CD4-positive, alpha-beta T cell treated with Interferon alpha-2 for 1 hour (primary cell): ENCODE measurements around the gene STARD7.
"Not testable (repeated sequence)": the region's sequence is repeated elsewhere in the genome, so short reads cannot be mapped to it uniquely, and the experiment has no call there.

Source experiments
- DNase-seq, 2 donors: peaks; one replicate each; pipeline ENCODE4 v3.0.0-alpha.2; 2020 to 2022

Gene STARD7, protein sequence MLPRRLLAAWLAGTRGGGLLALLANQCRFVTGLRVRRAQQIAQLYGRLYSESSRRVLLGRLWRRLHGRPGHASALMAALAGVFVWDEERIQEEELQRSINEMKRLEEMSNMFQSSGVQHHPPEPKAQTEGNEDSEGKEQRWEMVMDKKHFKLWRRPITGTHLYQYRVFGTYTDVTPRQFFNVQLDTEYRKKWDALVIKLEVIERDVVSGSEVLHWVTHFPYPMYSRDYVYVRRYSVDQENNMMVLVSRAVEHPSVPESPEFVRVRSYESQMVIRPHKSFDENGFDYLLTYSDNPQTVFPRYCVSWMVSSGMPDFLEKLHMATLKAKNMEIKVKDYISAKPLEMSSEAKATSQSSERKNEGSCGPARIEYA

DNA sequence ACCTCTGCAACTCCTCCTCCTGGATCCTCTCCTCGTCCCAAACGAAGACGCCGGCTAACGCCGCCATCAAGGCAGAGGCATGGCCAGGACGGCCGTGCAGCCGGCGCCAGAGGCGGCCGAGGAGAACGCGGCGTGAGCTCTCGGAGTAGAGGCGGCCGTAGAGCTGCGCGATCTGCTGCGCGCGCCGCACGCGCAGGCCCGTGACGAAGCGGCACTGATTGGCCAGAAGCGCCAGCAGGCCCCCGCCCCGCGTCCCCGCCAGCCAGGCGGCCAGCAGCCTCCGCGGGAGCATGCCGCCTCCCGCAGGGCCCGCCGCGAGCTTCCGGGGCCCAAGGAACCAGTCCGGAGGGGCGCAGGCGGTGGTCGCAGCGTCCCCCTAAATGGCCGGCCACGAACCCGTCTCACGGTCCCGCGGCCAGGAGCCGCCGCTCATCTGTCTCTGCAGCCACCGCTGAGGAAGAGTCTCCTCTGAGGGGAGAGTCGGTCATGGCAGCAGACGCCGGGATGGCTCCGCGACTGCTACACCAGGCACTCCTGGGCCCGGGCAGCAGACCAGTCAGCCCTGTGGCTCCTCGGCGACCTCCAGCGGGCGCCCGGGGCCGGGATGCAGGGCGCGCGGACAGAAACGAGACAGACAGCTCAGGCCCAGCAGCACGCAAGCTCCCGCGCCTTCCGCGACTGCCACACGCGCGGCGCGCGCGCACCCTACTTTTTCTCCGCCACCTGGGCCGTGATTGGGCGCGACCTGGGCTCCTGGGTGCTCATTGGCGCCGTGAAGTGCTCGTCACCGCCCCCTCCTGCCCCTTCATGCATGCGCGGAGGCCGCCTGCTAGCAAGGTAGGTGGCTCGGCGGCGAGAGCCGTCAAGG lies at the start of gene STARD7:
STARD7 (minus strand) TSS at position 685 of the 868 bp plus-strand sequence; CDS start at position 292, 393 bp downstream.
- peak; percentile 94 to 96 for DNase-seq

DNA sequence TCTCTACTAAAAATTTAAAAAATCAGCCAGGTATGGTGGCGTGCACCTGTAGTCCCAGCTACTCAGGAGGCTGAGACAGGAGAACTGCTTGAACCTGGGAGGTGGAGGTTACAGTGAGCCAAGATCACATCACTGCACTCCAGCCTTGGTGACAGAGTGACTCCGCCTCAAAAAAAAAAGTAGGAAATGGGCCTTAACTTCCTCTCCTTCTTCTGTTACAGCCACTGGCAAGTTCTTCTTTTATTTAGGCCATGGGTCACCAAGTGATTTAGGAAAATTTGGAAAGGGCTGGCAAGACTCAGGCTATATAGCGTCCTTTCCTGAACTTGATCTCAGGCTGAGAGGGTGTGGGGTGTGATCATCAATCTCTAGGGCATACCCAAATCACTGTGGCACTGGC lies 49.1 kb upstream of the STARD7 start:
- not testable (repeated sequence) for DNase-seq

DNA sequence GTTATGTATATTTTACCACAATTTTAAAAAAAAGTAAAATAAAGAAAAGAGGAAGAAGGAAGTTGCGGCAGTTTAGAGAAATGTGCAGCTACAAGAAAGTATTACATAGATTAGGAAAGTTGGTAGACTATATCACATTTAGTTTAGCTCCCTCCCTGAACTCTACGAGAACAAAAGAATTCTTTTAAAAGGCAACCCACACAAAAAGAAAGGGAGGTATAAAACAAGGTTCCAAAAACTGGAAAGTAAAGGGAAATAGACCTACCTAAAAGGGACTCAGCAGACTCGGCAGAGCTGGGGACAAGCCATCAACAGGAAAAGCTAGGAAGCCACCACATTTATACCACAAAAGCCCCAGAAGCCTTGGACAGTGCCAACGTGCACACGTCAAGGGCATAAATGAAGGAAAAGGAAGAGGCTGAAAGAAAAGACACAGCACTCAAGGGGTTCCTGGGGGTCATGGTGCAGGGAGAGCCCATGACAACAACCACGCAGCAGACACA lies 48.0 kb upstream of the STARD7 start:
- DNase-seq = no peak

DNA sequence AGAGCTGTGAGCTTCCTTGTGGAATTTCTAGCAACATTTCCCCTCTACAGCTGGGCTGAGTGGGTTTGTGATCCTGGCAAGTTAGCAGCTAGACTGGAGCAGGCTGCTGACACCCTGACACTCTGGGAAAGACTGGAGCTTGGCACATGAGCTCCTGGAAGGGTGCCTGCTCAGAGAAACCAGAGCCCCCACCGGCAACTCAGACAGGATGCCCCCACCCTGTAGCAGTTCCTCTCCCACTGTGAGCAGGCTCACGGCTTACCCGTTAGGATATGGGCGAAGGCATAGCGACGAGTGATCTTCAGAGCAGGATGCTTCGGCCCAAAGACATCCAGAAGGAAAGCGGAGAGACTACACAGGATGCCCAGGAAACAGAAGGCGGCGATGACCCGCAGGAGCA lies 45.9 kb upstream of the STARD7 start:
- DNase-seq = no peak

DNA sequence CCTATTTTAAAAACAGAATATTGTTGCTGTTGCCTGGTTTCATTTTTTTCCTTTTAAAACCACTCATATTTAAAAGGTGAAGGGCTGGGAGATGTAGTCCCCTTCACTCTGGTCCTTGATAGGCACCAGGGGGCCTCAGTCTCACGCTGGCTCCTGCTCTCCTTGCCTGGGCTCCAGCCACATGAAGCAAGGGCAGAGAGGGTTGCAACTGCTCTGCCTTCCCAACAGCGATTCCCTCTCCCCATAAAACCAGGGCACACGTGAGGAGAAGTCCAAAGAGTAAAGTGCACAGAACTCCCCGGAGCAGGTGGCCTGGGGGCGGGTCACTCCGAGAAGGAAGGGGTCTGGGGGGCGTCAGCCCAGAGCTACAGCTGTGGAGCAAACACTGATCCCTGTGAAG lies 44.4 kb upstream of the STARD7 start:
- no peak for DNase-seq

DNA sequence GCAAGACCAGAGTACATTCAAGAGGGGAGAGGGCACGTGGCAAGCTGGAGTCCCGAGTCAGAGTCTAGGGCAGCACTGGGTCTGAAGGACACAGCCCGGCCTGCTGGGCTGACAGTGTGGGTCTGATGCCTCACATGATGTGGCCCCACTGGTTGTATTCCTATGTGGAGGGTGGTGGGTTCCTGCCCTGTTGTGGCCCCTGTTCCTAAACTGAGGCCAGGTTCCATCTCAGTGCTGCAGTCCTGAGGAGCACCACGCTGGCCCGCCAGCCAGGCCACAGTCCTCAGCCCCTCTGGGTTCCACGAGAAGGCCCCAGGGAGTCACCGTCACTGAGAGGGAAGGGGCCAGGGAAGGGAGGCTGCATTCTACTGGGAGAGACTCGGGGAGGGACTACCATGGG lies 43.9 kb upstream of the STARD7 start:
- no peak for DNase-seq

DNA sequence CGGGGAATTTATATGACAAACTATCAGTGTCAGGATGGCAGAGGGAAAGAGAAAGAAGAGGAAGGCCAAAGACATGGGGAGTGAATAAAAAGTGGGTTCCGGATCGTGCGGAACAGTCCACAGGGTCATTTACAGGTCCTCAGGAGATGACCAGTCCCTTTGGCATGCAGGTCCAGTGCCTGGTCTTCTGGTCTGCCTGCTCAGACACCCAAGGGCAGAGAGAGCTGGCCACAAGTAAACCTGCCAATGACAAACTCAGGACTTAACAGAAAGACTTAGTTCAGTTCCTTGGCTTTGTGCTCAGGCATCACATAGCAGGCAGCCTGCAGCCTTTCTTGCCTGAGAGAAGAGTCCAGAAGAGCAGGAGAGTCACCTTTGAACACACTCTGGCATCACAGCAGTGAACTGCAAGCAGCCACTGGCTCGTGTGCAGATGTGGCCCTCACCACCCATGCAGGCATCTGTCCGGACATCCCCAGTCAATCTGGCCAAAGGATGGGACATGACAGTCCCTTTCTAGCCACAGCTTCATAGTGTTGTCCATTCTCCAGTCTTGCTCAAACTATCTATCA lies 43.2 kb upstream of the STARD7 start:
- peak in 1 of 2 donors; percentile 26 for DNase-seq

DNA sequence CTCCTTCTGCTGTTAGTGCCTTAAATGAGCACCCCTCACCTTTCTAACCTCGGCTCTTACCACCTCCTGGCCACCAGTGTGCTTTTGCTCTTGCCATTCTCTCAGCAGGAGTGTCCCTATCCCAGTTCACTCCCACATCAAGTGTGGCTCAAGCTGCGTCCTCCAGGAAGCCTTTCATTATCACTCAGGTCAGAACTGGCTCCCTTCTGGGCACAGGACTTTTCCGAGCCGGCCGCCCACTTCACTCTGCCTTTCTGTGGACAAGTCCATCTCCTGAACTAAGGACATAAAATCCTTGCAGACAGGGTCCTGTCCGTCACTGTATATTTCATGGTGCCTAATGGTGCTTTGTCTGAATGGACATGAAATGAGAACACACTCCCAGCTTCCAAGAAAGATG lies 41.6 kb upstream of the STARD7 start:
- DNase-seq = no peak

DNA sequence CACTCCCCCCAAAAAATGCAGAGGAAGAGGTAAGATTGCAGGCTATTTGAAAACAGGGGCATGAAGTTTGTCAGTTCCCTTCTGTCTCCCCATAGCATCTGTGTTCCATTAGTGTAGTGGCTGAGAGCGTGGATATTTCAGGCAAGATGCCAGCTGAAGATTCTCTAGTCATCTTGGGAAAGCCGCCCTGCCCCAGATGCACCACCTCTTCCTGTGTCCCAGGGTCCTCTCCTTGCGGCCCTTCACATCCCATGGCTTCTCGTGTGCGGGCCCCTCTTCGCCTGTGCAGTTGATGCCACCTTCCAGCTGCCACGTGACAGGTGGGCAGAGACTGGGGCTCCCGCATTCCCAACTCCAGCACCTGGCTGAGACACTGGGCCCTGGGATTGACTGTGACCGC lies 41.0 kb upstream of the STARD7 start:
- DNase-seq = no peak

DNA sequence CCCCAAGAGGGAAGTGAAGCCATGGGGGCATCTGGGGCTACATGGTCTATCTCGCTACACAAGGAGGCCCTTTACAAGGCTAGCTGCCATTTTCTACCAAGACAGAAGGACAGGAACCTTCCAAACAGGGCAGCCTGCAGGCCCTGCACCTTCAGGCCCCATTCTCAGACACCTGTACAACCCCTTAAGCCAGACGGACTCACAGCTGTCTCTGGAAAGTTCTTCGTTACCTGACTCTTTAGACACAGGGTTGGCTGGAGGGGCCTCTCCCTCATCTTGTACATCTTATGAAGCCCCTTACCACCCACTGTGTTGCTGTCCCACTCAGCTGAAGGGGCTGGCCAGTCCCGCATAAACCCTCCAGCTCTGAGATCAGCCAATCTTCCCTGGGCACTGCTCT lies 40.0 kb upstream of the STARD7 start:
- DNase-seq = no peak

DNA sequence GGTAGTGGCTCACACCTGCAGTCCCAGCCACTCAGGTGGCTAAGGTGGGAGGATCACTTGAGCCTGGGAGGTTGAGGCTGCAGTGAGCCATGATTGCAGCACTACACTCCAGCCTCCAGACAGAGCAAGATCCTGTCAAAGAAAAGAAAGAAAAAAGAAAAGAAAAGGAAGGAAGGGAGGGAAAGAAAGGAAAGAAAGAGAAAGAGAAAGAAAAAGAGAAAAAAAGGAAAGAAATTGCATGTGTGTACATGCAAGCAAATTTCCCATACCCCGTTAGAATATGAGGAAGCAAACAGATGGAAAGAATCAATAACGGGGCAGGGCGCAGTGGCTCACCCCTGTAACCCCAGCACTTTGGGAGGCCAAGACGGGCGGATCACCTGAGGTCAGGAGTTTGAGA lies 39.3 kb upstream of the STARD7 start:
- DNase-seq = no peak

DNA sequence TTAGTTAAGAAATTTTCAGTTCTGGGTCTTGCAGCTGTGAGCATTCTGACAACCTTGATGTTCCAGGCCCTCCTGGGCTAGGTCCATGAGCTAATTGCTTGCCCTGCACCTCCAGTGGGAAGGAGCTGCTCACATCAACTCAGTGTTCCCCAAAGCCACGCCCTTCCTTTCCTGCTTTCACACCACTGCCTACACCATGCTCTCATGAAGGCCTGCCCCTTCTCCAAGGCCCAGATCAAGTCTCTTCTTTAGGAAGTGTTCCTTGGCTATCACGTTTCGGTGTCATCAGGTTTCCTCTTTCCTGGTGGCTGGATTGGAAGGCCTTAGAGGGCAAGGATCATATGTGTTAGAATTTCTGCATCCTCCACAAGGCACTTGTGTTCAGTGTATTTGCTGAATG lies 38.4 kb upstream of the STARD7 start:
- DNase-seq = no peak

DNA sequence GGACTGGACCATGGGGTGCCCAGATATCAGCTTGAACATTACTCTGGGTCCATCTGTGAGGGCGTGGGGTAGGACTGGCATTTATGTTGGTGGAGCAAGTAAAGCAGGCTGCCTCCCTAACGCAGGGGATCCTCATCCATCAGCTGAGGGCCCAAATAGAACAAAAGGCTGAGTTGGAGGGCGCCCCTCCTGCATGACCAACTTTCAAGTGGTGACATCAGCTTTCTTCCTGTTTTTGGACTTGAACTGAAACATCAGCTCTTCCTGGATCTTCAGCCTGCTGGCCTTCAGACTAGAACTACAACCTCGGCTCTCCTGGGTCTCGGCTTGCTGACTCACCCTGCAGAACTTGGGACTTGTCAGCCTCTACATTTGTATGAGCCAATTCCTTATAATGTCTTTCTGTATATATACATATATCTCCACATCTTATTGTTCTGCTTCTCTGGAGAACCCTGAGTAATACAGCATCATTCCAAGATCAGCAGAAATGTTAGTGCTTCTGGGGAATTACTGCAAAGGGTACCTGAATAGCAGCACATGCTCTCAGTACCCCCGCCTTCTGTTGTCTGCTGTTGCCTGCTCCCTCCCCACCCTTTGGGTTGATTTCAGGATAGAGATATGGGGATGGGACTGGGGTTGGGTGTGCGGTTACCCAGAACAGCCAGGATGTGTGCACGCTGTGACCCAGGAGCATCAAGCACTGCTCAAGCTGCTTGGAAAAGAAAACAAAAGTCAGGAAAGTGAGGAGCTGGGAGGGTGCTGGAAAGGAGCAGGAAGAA lies 37.2 kb upstream of the STARD7 start:
- DNase-seq = peak in 1 of 2 donors; percentile 69

DNA sequence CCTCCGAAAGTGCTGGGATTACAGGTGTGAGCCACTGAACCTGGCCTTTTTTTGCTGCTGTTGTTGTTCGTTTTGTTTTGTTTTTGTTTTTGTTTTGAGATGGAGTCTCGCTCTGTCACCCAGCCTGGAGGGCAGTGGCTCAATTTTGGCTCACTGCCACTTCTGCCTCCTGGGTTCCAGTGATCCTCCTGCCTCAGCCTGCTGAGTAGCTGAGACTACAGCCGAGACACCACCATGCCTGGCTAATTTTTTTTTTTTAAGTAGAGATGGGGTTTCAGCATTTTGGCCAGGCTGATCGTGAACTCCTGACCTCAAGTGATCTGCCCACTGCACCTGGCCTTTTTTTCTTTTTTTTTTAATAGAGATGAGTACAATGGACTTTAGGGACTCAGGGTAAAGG lies 35.2 kb upstream of the STARD7 start:
- DNase-seq = no peak

DNA sequence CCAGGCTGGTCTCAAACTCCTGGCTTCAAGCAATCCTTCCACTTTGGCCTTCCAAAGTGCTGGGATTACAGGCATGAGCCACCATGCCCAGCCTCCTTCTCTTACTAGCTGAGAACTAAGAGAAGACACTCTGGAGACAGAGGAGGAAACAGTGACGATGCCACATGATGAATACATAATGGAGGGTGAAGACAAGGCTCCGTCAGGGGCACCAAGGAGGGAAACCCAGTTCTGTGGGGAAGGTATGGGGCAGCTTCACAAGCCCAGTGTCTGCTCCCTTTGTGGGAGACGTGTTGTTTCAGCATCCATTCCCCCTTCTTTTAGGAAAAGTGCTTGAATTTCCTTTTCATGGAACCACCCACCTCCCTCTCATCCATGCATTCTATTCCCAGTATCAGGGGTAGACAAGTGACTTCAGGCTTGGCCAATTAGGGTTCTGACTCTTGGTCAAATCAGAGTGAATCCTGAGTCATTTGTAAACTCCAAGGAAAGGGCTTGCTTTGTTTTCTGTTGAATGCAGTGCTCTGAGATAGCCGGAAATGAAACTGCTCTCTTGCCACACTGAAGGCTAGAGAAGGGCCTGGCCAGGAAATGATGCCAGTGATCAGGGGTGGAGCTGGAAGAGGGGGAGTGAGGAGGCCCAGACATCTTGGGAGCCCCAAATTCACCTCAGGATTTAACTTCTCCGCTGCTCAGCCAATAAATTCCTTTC lies 33.4 kb upstream of the STARD7 start:
- DNase-seq = peak; percentile 76

DNA sequence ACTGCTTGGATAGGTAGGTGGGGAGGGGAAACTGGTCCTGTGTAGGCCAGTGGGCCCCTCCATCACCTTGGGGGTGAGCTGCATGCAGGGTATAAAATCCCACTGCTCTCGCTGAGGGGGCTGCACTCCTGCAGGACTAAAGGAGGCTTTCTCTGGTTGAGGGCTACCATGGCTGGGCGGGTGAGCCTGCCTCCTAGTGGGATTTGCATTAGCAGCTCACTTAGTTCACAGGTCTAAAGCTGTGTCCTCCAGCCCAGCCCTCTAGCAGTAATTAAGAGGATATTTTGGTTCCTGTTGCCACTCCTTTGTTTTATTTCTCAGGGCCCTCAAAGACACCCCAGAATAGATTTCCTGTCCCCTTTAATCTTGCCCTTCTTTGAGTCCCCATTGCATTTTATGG lies 32.6 kb upstream of the STARD7 start:
- DNase-seq = no peak

DNA sequence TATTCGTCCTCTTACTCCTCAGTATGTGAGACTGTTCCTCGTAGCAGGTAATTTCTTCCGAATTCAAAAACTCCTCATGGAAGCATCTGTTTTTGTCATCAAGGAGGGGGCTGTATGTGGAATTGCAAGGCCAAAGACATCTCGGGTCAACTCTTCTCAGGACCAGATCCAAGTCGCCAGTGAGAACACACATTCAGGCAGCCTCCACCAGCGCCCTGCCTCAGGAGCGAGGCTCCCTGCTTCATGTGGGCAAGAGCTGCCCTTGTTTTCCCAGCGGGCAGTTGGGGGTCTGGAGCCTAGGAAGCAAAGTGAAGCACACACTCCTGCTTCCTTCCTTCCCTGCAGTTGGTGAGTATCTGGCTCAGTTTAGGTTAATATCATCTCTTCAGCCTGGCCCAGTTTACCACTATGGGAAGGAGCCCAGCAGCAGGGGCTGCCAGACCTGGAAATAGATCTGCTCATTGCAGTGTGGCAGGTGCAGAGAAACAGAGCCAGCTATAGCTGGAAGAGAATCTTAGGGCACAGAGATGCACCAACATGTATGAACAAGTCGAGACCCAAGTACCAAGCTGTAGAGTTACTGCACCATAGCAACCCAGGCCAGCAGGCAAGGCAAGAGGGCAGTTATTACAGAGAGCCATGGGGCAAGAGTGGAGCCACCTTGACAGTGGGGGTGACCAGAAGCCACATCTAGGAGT lies 31.9 kb upstream of the STARD7 start:
- no peak for DNase-seq

DNA sequence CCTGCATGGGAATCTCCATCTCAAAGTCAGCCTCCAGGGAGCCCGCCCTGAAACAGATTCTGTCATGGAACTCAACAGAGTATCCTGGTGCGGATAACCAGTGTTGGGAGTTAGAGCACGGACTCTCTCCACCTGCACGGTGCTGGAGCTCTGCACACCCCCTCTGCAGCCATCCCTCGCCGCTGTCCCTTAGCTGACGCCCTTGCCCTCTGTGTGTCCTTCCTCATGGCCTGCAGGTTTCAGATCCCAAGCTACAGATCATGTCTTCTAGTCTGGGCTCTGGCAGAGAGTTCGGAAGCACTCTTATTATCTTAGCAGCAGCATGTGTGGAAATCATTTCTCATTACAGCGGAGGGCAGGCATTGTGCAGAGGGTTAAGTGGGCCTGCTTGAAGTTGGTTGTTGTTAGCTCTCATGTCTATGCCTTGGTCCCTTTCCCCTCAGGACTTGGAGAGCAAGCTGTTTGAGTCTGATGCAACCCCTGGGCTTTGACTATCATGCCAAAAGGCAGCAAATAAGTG lies 31.2 kb upstream of the STARD7 start:
- no peak for DNase-seq

DNA sequence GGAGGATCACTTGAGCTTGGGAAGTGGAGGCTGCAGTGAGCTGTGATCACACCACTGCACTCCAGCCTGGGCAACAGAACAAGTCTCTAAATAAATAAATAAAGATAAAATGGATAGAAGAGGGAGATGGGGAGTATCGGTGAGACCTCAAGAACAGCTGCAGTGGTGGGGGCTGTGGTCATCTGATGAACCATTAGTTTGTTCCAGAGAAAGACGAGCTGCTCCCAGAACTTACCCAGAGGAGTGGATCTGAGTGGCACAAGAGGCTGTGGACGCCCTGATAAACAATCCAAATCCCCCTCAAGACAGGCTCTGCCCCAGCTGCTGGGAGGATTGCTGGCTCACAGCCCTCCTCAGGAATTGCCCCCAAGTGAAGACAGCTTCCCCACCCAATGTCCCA lies 30.5 kb upstream of the STARD7 start:
- no peak for DNase-seq

DNA sequence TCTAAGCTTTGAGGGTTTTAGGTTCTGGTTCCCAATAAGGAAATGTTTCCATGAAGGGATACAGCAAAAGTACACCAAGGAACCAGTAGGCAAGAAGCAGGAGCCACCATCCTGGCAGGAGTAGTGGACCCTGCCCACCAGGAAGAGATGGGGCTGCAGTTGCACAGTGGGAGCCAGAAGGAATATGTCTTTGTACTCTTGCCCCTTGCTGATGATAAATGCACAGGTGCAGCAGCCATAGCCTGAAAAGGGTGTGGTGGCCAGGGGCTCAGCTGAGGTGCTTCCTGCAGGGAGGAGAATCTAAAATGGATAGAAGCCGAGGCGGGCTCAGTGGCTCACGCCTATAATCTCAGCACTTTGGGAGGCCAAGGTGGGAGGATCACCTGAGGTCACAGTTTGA lies 29.6 kb upstream of the STARD7 start:
- DNase-seq = no peak

DNA sequence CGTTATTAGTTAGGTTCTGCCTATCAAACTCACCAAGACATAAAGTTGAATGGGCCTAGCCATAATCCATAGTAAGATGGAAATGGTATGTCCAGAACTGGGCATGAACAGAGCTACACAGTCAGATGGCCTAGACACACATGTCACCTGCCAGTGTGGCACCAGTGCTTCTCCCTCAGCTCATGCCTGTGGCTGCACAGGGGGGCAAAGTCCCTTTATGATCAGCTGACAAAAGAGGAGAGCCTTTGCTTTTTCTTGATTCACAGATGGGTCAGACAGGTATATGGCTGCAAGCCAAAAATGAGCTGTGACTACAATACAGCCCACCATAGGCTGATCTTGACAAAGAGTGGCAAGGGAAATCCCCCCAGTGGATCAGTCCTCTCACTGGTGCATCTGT lies 28.3 kb upstream of the STARD7 start:
- no peak for DNase-seq
